ENCODE results near the gene CD22. TPM values are rescaled to one million over a fixed set of nuclear protein-coding genes. Genes with fewer than 3 reads are reported as not detected.

CD22 gene
- total RNA-seq, 1 donor, result not detected

GRCh38 chr19:35395382-35396199 is 66.6 kb downstream of the CD22 start:
- no peak for TF ChIP-seq CTCF (IDR thresholded peaks at IDR 0.05; ENCODE audit: extremely low read depth, low read depth, low read length)
- Histone ChIP-seq H3K79me2 (ENCODE audit: insufficient read depth, low read length) (no peaks in the 10 kb centered on the region), H3K9me3 (ENCODE audit: low read depth, low read length) (no peaks in the 10 kb centered on the region), H3K27me3 (ENCODE audit: insufficient read depth, low read length) (no peaks in the 10 kb centered on the region), H3K27ac (ENCODE audit: low read depth, low read length) (no peak overlapping the region), H3K4me3 (ENCODE audit: insufficient read depth, low read length) (no peak overlapping the region), H4K20me1 (ENCODE audit: insufficient read depth, low read length) (no peaks in the 10 kb centered on the region), H3K4me2 (ENCODE audit: insufficient read depth, low read length) (no peak overlapping the region), H3K4me1 (ENCODE audit: insufficient read depth, low read length) (no peaks in the 10 kb centered on the region), H3K36me3 (ENCODE audit: insufficient read depth, low read length) (no peaks in the 10 kb centered on the region), H2AFZ (ENCODE audit: low read length) (peak overlapping the region; percentile 29)
- DNase-seq (ENCODE audit: insufficient read length, low spot score, missing footprints), result no peak

- Histone ChIP-seq H3K27ac (ENCODE audit: low read depth, low read length) (no peak overlapping the region), H3K9me3 (ENCODE audit: low read depth, low read length) (no peaks in the 10 kb centered on the region), H2AFZ (ENCODE audit: low read length) (no peak overlapping the region), H3K4me3 (ENCODE audit: insufficient read depth, low read length) (no peak overlapping the region), H3K36me3 (ENCODE audit: insufficient read depth, low read length) (no peaks in the 10 kb centered on the region), H3K27me3 (ENCODE audit: insufficient read depth, low read length) (no peaks in the 10 kb centered on the region), H3K79me2 (ENCODE audit: insufficient read depth, low read length) (no peaks in the 10 kb centered on the region), H3K4me1 (ENCODE audit: insufficient read depth, low read length) (no peaks in the 10 kb centered on the region), H3K4me2 (ENCODE audit: insufficient read depth, low read length) (no peak overlapping the region), H4K20me1 (ENCODE audit: insufficient read depth, low read length) (no peaks in the 10 kb centered on the region)
- DNase-seq (ENCODE audit: insufficient read length, low spot score, missing footprints), result no peak
- TF ChIP-seq CTCF (IDR thresholded peaks at IDR 0.05; ENCODE audit: extremely low read depth, low read depth, low read length), result no peak
Measured at GRCh38 chr19:35396240-35396885, 67.4 kb downstream of the CD22 start.

Other genes starting within 250 kb of the CD22 start
- not detected in 2 replicates for gene FXYD3, start 213.4 kb upstream of the CD22 start, total RNA-seq
- gene LGI4, start 194.1 kb upstream of the CD22 start, total RNA-seq, result 0.59 and 0.72 TPM in 2 replicates
- not detected in 2 replicates for gene FXYD1, start 190.4 kb upstream of the CD22 start, total RNA-seq
- not detected in 2 replicates for gene FXYD7, start 185.9 kb upstream of the CD22 start, total RNA-seq
- gene FXYD5, start 174.5 kb upstream of the CD22 start, total RNA-seq, result 29.0 and 32.4 TPM in 2 replicates
- gene FAM187B, start 100.4 kb upstream of the CD22 start, total RNA-seq, result not detected in 2 replicates
- gene LSR, start 80.2 kb upstream of the CD22 start, total RNA-seq, result 0.29 and 0.36 TPM in 2 replicates
- gene USF2, start 60.2 kb upstream of the CD22 start, total RNA-seq, result 66.2 and 74.0 TPM in 2 replicates
- not detected in 2 replicates for gene HAMP, start 46.7 kb upstream of the CD22 start, total RNA-seq
- not detected in 2 replicates for gene MAG, start 37.0 kb upstream of the CD22 start, total RNA-seq
- not detected in 2 replicates for gene FFAR1, start 18.7 kb downstream of the CD22 start, total RNA-seq
- gene FFAR3, start 29.3 kb downstream of the CD22 start, total RNA-seq, result not detected in 2 replicates
- gene GPR42, start 41.9 kb downstream of the CD22 start, total RNA-seq, result not detected in 2 replicates
- gene FFAR2, start 119.1 kb downstream of the CD22 start, total RNA-seq, result not detected in 2 replicates
- gene KRTDAP, start 161.3 kb downstream of the CD22 start, total RNA-seq, result not detected in 2 replicates
- 24.2 and 30.9 TPM in 2 replicates for gene DMKN, start 184.5 kb downstream of the CD22 start, total RNA-seq
- gene SBSN, start 199.1 kb downstream of the CD22 start, total RNA-seq, result 4.7 and 12.1 TPM in 2 replicates
- gene GAPDHS, start 204.3 kb downstream of the CD22 start, total RNA-seq, result not detected in 2 replicates
- gene TMEM147, start 216.4 kb downstream of the CD22 start, total RNA-seq, result 93.1 and 98.8 TPM in 2 replicates
- gene ATP4A, start 234.5 kb downstream of the CD22 start, total RNA-seq, result not detected in 2 replicates